HPDE6-E6E7 (cell line): Measurements from ENCODE around the gene ADPRHL1.

ENCODE experiments used
- DNase-seq: peaks from one replicate; pipeline ENCODE4 v3.0.0; 2011; ENCODE audit warnings: missing footprints; ENCODE audit errors: extremely low spot score

ADPRHL1 gene

GRCh38 chr13:113350065-113350937 is 103.0 kb downstream of the ADPRHL1 start:
- DNase-seq = no peak
